HUES6 (cell line): Measurements from ENCODE around the gene SVBP.

Experiments
- H3K27ac ChIP-seq: 2 replicates; pipeline ENCODE4 v1.7.0; 2013; ENCODE audit warnings: low read depth, mild to moderate bottlenecking, low read length, inconsistent platforms
- H3K27me3 ChIP-seq: 2 replicates; pipeline ENCODE4 v1.6.1; 2013; ENCODE audit warnings: low read length; ENCODE audit not compliant: control insufficient read depth, insufficient read depth
- H3K36me3 ChIP-seq: 2 replicates; pipeline ENCODE4 v1.6.1; 2013; ENCODE audit warnings: low read length; ENCODE audit not compliant: control insufficient read depth, insufficient read depth
- H3K4me1 ChIP-seq: 2 replicates; pipeline ENCODE4 v1.6.1; 2013; ENCODE audit warnings: low read length; ENCODE audit not compliant: control insufficient read depth, insufficient read depth
- H3K4me3 ChIP-seq: 2 replicates; pipeline ENCODE4 v1.5.1; 2013; ENCODE audit warnings: low read depth, low read length
- H3K9ac ChIP-seq: one replicate; pipeline ENCODE4 v1.6.1; 2013; ENCODE audit warnings: mild to moderate bottlenecking, low read length
- H3K9me3 ChIP-seq: 2 replicates; pipeline ENCODE4 v1.6.1; 2013; ENCODE audit warnings: low read depth, low read length; ENCODE audit not compliant: control insufficient read depth, insufficient read depth

The SVBP gene

DNA sequence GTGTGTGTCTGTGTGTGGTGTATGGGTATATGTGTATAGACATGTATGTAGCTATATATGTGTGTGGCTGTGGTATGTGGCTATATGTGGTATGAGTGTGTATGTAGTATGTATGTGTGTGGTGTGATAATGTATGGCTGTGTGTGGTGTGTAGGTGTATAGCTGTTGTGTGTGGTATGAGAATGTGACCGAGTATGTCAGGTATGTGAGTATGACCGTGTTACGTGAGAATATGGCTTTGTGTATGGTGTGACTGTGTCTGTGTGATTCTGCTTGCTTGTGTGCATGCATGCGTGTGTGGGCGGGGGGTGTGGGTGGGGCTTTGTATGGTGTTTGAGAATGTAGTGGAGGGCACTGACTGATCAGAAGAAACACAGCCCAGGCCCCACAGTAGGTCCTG lies 32.7 kb upstream of the SVBP start:
- Histone ChIP-seq H3K9me3 (no peaks in the 10 kb centered on the region), H3K36me3 (peaks cover 38% of the 10 kb centered on the region), H3K27me3 (no peaks in the 10 kb centered on the region), H3K9ac (no peak overlapping the region), H3K4me3 (no peak overlapping the region), H3K27ac (no peak overlapping the region), H3K4me1 (peaks cover 17% of the 10 kb centered on the region)

DNA sequence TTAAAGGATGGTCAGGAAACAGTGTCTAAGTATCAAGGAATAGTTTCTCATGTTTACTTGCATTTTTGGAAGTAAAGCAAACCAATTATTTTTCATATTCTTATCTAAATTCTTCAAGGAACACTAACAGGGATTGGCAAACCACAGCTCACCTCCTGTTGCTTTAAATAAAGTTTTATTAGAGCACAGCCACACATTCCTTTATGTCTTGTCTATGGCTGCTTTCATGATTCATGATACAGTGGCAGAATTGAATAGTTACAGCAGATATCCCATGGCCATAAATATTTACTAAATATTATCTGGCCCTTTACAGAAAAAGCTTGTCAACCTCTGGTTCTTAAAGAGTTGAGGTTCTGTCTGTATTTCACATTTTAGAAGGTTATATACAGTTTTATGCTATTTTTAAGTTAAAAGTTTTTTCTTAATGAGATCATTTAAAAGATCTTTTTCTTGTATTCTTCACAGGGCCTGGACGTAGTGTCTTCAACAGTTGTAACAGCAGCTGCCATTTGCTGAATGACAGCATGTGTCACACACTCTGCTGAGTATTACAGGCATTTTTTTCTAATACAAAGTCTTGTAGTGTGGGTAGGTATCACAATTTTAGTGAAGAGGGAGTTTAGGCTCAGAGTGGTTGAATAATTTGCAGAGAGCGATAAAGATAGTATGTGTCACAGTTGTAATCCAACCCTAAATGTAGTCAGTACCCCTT lies 31.8 kb upstream of the SVBP start:
- Histone ChIP-seq H3K27ac (no peak overlapping the region), H3K9ac (no peak overlapping the region), H3K27me3 (no peaks in the 10 kb centered on the region), H3K9me3 (no peaks in the 10 kb centered on the region), H3K4me3 (no peak overlapping the region), H3K36me3 (peaks cover 38% of the 10 kb centered on the region), H3K4me1 (peaks cover 21% of the 10 kb centered on the region)

DNA sequence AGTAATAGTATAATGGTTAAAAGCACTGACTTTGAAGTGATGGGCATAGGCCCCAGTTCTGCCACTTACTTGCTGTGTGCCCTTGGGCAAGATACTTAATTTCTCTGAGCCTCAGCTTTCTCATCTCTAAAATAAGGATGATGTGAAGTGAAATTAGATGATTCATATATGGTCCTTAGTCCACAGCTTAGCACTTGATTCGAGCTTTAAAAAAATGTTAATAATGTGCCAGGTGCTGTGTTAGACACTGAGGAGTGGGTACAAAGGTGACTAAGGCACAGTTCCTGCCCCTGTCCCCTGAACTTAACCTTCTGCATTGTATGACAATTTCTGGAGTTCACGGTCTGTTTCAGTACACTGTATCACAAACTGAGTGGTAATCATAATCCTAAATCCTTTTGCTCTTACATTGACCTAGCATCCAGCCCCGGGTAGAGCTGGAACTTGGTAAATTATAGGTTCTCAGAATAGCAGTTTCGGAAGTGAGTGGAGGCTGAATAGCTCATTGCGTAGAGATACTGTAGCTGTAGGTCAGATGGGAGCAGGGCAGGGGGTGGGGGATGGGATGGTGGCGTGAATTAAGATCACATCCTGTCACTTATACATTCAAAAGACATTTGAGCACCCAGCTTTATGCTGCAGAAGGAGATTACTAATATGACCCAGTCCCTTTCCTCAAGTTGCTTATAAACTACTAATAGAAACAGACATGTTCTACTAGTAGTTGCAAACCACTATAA lies 30.7 kb upstream of the SVBP start:
- H3K36me3 ChIP-seq = peaks cover 41% of the 10 kb centered on the region
- no peak overlapping the region for H3K27ac ChIP-seq
- H3K27me3 ChIP-seq = no peaks in the 10 kb centered on the region
- no peaks in the 10 kb centered on the region for H3K9me3 ChIP-seq
- peak overlapping the region; percentile 73 for H3K4me3 ChIP-seq
- H3K9ac ChIP-seq = no peak overlapping the region
- peaks cover 21% of the 10 kb centered on the region for H3K4me1 ChIP-seq

- H3K9me3 ChIP-seq = no peaks in the 10 kb centered on the region
- no peaks in the 10 kb centered on the region for H3K27me3 ChIP-seq
- peak overlapping the region; percentile 81 for H3K9ac ChIP-seq
- H3K27ac ChIP-seq = no peak overlapping the region
- peaks cover 21% of the 10 kb centered on the region for H3K4me1 ChIP-seq
- H3K4me3 ChIP-seq = peak overlapping the region; percentile 73
- H3K36me3 ChIP-seq = peaks cover 41% of the 10 kb centered on the region
Measured at GRCh38 chr1:42847111-42847595, 30.0 kb upstream of the SVBP start.

DNA sequence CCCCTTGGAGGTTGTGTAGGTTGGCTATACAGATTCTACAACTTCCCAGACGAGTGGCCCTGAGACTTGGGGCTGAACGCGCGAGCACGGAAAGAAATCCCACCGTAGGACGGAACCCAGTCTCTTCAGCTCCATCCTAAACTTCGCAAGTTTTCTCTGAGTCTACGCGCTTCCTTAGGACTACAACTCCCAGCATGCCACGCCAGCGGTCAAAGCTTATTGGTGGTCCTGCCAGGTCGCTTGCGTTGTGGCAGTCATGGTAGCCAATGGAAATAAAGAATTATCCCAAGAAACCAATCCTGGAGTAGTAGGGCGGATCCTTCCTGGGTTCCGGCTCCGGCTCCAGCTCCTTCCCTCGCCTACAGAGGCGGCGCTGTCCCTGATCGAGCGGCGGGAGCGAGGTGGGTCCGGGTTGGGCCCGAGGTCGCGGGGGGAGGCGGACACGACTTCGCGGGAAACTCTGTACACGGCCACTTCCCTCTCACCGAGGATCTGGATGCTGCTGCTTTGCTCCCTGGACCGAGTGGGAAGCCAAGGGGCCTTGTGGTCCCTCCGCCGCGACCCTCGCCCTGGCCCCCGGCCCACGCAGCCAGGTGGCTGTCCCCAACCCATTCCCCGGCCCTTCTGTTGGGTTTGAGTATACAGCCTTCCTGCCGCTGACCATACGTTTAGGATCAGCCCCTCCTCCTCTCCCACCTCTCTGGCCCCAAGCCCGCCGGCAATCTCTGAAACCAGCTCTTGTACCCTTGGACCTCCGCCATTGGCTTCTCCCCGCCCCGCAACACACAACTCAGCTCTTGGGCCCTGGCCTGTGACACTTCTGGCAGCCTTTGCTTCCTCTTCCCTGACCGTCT lies 29.3 kb upstream of the SVBP start, which contains the start of gene ZNF691:
TSS of gene ZNF691 (plus strand) at position 357 of the 854 bp plus-strand sequence. CDS start 3,046 bp downstream, outside the sequence.
- Histone ChIP-seq H3K9me3 (no peaks in the 10 kb centered on the region), H3K27ac (peak within 1 kb of the TSS; percentile 32; the same call in 1 of the 2 replicates), H3K4me3 (peak within 1 kb of the TSS; percentile 73), H3K9ac (peak within 1 kb of the TSS; percentile 81), H3K27me3 (no peaks in the 10 kb centered on the region), H3K36me3 (peaks cover 34% of the 10 kb centered on the region), H3K4me1 (peaks cover 21% of the 10 kb centered on the region)

- Histone ChIP-seq H3K9me3 (no peaks in the 10 kb centered on the region), H3K4me1 (peaks cover 21% of the 10 kb centered on the region), H3K27me3 (no peaks in the 10 kb centered on the region), H3K27ac (no peak overlapping the region), H3K9ac (peak overlapping the region; percentile 73), H3K36me3 (peaks cover 28% of the 10 kb centered on the region), H3K4me3 (peak overlapping the region; percentile 73)
Measured at GRCh38 chr1:42845866-42846256, 28.7 kb upstream of the SVBP start.

DNA sequence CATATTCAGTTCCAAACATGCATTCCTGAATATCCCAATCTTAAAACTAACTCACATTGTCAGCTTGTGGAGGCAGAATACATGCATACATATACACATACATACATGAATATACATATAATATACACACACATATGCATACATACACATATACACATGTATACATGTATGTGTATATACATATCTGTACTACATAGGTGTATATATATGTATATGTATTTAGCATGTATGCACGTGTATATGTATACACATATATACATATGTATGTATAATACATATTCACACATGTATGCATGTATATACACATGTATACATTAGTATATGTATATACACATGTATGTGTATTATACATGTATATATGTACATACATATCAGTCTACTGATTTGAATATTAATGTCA lies 28.0 kb upstream of the SVBP start:
- Histone ChIP-seq H3K4me1 (peaks cover 21% of the 10 kb centered on the region), H3K4me3 (peak overlapping the region; percentile 73; the same call in 1 of the 2 replicates), H3K27ac (no peak overlapping the region), H3K36me3 (peaks cover 21% of the 10 kb centered on the region), H3K27me3 (no peaks in the 10 kb centered on the region), H3K9ac (no peak overlapping the region), H3K9me3 (no peaks in the 10 kb centered on the region)

- Histone ChIP-seq H3K4me3 (no peak overlapping the region; the same call in 1 of the 2 replicates), H3K27ac (no peak overlapping the region), H3K4me1 (peaks cover 21% of the 10 kb centered on the region), H3K36me3 (peaks cover 17% of the 10 kb centered on the region), H3K9me3 (no peaks in the 10 kb centered on the region), H3K27me3 (no peaks in the 10 kb centered on the region), H3K9ac (no peak overlapping the region)
Measured at GRCh38 chr1:42844592-42845140, 27.5 kb upstream of the SVBP start.

GRCh38 chr1:42841440-42842147 lies 24.4 kb upstream of the SVBP start:
- H3K27me3 ChIP-seq = no peaks in the 10 kb centered on the region
- no peak overlapping the region for H3K27ac ChIP-seq
- peaks cover 11% of the 10 kb centered on the region; the same call in 1 of the 2 replicates for H3K36me3 ChIP-seq
- no peak overlapping the region for H3K9ac ChIP-seq
- peaks cover 10% of the 10 kb centered on the region; the same call in 1 of the 2 replicates for H3K4me1 ChIP-seq
- no peaks in the 10 kb centered on the region for H3K9me3 ChIP-seq
- H3K4me3 ChIP-seq = no peak overlapping the region

GRCh38 chr1:42841010-42841409 lies 23.8 kb upstream of the SVBP start:
- Histone ChIP-seq H3K9ac (no peak overlapping the region), H3K9me3 (no peaks in the 10 kb centered on the region), H3K27ac (no peak overlapping the region), H3K4me3 (no peak overlapping the region), H3K4me1 (peaks cover 10% of the 10 kb centered on the region; the same call in 1 of the 2 replicates), H3K36me3 (peaks cover 11% of the 10 kb centered on the region; the same call in 1 of the 2 replicates), H3K27me3 (no peaks in the 10 kb centered on the region)
